ENCODE measurements around the gene CRTAP.
"Not testable (repeated sequence)": the region's sequence is repeated elsewhere in the genome, so short reads cannot be mapped to it uniquely, and the experiment has no call there.

The CRTAP gene

DNA sequence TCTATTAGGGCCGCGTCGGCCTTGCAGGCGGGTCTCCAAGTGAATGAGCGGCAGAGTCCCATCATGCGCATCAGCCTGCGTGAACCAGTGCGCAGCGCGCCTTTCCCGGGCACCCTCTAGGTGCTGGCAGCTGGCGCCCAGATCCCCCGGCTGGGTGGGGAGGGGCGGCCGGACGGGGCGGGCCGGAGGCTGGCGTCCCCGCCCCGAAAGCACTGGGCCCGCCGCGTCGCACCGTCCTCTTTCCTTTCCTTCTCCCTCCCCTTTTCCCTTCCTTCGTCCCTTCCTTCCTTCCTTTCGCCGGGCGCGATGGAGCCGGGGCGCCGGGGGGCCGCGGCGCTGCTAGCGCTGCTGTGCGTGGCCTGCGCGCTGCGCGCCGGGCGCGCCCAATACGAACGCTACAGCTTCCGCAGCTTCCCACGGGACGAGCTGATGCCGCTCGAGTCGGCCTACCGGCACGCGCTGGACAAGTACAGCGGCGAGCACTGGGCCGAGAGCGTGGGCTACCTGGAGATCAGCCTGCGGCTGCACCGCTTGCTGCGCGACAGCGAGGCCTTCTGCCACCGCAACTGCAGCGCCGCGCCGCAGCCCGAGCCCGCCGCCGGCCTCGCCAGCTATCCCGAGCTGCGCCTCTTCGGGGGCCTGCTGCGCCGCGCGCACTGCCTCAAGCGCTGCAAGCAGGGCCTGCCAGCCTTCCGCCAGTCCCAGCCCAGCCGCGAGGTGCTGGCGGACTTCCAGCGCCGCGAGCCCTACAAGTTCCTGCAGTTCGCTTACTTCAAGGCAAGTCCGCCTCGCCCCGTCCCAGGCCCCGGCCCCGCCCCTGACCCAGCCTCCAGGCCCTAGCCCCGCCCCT is at the start of gene CRTAP:
CRTAP (plus strand) TSS at position 243 of the 850 bp plus-strand sequence; CDS start at position 307, 64 bp downstream.
- DNase-seq = peak; percentile 79 to 88

DNA sequence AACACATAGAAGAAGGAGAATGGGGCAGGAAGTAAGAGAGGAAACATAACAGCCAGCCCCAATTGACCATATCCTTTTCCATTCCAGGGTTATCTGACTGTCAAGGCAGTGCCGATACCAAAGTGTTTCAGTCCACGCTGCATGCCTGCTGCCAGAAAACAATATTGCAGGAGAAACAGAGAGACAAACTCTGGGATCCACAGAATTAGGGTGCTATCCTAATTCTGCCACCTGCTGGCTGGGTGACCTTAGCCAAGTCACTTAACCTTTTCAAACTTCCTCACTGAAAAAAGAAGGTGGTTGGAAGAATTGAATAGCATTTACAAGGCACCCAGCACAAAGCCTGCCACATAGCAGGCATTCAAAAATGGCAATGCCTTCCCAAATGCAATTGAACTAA is 48.9 kb upstream of the CRTAP start:
- peak; percentile 26 to 44 for DNase-seq

DNA sequence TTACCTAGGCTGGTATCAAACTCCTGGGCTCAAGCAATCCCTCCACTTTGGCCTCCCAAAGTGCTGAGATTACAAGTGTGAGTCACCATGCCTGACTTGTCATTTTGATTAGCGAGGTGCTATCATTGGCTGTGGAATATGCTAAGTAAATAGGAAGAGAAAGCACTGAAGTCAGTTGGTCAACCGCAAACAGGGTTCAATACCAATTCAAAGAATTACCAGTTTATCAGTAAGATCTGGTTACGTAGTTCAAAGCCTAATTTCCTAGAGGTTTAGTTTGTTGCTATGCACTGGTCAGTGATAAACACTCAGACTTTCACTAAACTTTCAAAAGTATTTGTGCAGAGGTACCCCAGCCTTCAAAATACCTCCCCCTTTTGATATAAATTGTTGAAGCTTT is 46.3 kb upstream of the CRTAP start:
- DNase-seq = no peak

DNA sequence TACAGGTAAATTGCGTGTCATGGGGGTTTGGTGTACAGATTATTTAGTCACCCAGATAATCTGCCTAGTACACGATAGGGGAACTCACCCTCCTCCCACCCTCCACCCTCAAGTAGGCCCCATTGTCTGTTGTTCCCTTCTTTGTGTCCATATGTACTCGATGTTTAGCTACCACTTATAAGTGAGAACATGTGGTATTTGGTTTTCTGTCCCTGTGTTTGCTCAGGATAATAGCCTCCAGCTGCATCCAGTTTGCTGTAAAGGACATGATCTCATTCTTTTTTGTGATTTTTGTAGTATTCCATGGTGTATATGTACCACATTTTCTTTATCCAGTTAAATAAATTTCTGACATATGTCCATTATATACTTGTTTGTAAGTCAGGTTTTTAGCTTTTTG is 44.0 kb upstream of the CRTAP start:
- not testable (repeated sequence) for DNase-seq

DNA sequence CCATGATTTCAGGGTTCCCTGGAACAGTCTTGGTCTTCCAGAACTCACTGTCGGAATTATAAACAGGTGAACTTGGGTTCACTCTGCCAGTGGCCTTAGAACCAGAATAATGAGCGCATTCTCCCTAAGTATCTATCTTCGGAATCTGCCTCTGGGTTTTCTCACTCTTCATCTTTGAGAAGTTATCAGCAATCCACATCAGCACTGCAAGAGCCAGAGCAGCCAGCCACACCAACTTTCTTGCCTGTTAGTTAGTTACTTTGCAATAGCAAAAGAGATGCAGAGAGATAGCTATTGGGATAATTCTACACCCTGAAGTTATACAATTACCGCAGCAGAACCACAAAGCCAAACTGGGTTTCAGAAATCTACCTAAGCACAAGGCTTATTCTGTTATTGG is 42.6 kb upstream of the CRTAP start:
- no peak for DNase-seq

DNA sequence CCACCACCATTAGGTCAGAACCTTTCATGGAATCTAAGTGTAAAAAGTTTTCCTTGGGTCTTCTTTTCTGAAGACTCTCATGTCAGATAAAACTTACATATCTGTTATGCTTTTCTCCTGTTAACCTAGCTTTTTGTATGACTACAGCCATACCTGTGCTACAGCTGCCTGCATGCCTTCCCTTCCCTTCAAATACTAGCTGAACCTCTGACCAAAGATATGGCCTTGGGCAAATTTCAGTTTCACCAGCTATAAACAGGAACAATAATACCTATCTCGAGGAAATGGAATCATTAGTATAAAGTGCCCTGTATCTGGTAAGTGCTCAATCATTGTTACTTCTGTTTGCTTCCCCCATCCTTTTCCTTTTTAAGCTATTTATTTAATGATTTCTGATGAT is 41.9 kb upstream of the CRTAP start:
- no peak for DNase-seq

DNA sequence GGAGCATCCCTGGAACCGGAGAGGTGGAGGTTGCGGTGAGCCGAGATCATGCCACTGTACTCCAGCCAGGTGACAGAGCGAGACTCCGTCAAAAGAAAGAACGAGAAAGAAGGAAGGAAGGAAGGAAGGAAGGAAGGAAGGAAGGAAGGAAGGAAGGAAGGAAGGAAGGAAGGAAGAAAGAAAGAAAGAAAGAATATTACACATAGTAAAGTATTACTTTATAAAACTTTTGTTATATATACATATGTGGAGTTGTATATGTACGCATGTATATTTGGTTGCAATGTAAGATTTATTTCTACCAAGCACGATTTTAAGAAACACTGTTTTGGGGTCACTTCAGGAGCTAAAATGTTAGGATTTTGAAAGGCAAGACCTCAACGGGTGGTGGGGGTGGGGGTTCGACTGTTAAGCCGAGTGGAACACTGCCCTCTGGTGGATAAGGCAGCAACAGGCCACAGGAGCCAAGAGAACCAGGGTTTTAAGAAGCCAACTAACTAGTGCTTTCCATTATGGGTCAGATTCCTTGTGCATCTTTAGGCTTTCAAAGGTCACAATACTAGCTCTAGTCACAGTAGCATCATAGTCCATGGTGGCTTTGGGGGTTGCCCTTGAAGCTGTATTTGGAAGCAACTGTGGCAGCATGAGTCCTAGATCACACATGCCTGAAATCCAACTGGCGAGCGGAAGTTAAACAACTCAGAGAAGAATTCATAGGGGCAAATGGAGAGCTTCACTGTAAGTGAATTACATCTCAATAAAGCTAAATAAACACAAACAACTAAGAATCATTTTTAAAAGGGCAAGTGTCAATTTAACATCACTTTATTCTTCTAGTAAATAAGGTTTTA is 39.4 kb upstream of the CRTAP start:
- peak; percentile 65 to 67 for DNase-seq

DNA sequence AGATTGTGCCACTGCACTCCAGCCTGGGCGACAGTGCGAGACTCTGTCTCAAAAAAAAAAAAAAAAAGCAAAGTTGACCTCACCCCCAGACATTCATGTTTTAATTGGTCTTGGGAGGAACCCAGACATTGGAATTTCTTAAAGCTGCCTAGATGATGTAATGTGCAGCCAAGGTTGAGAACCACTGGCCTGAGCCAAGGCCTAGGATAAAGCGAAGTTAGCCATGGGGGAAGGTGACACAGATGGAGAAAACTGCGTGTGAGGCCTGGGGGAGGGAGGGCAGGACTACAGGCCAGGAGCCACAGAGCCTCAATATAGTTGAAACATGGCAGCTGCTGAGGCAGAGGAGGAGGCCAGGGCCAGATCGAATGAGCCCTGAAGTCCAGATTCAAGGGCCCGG is 37.8 kb upstream of the CRTAP start:
- DNase-seq = no peak

DNA sequence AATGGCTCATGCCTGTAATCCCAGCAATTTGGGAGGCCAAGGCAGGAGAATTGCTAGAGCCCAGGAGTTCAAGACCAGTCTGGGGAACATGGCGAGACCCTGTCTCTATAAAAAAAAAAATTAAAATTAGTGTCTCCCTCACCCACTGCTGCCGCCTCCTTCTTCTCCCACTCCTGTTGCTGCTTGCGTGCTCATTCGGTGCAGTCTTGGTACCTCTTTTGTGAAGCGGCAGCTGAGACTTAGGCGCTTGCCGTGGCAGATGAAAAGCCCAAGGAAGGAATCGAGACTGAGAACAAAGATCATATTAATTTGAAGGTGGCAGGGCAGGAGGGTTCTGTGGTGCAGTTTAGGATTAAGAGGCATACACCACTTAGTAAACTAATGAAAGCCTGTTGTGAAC is 36.9 kb upstream of the CRTAP start:
- DNase-seq = no peak

DNA sequence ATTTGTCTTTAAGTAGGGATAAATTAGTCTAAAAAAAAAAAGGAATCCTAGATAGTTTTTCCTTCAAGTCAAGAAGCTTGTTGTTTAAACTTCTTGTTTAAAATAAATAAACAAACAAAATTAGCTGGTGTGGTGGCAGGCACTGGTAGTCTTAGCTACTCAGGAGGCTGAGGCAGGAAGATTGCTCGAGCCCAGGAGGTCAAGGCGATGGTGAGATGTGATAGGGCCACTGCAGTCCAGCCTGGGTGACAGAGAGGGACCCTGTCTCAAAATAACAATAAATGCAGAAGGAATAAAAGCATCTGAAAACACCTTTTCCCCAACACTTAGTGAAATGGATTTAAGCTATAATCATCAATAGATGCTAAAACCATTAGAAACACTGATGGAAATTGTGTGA is 35.8 kb upstream of the CRTAP start:
- DNase-seq = no peak

DNA sequence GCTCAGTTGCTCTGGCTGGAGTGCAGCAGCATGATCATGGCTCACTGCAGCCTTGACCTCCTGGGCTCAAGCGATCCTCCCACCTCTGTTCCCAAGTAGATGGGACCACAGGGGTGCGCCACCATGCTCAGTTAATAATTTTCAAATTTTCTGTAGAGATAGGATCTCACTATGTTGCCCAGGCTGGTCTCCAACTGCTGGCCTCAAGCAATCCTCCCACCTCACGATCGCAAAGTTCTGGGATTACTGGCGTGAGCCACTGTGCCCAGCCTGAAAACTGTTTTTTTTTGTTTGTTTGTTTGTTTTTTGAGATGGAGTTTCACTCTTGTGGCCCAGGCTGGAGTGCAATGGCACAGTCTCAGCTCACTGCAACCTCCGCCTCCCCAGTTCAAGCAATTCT is 34.0 kb upstream of the CRTAP start:
- DNase-seq = not testable (repeated sequence)

DNA sequence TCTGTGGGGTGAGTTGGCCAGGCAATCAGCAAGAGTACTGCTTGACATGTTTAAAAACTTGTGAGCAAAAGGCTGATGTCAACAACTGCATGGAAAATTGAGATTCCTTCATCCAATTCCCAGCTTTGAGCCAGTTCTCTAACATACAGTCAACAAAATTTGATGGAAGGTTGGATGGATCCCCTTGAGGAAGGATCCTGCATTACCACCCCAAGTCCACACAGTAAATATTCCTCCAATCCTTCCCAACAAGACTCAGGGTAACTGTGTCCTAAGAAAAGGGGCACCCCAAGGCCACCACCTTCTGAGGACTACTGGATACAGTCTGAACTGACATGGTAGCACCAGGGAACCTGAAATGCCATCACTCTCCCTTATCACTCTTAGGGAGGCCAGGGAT is 32.0 kb upstream of the CRTAP start:
- no peak for DNase-seq

DNA sequence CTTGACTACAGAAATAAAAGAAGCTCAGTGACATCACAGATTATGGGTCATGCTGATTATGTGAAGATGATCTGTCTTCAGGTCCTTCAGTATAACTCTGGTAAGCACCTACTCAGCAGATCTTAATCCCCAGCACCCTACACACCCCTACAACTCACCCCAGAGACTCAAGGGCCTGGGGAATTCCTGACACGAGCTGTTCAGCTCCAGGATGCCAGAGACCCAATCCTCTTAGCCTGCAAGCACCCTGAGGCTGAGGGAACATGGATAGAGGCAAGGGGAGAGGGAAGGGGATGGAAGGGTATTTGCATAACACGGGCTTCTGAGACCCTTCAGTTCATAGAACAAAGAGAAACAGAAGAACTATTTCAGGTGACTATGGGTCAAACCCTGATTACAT is 29.9 kb upstream of the CRTAP start:
- DNase-seq = no peak

DNA sequence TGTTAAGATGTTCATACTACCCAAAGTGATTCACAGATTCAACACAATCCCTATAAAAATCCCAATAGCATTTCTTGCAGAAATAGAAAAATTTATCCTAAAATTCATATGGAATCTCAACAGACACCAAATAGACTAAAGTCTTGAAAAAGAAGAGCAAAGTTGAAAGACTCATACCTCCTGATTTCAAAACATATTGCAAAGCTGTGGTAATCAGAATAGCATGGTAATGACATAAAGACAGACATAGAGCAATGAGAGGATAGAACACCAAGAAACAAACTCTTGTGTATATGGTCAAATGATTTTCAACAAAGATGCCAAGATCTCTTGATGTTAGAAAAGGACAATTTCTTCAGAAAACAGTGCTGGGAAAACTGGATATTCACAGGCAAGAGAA is 25.1 kb upstream of the CRTAP start:
- DNase-seq = no peak

DNA sequence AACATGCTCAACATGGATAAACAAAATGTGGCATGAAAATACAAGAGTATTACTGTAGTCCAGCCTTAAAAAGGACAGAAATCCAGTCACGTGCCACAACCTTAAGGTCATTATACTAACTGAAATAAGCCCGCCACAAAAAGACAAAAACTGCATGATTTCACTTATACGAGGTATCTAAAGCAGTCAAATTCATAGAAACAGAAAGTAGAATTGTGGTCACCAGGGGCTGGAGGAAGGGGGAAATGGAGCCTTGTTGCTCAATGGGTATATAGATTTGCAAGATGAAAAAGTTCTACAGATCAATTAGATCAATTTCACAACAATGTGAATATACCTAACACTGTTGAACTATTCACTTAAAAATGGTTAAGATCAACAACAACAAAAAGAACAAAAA is 24.3 kb upstream of the CRTAP start:
- DNase-seq = no peak

DNA sequence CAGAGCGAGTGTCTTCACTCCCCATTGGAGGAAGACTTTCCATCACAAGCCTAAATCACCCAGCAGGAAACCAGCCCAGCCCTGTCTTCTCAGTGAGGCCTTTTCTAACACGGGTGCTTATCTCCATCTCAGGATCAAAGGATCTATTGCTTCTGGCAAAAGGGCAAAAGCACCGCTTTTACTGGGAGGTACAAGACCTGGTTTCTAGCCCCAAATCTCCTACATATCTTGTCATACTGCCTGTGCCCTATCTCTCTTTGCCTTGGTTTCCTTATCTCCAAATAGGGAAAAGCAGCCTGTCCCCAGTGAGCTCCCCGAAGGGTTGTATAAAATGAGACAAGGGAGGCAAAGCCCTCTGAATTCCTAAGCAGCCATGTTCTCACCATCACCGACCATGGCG is 22.1 kb upstream of the CRTAP start:
- DNase-seq = no peak

DNA sequence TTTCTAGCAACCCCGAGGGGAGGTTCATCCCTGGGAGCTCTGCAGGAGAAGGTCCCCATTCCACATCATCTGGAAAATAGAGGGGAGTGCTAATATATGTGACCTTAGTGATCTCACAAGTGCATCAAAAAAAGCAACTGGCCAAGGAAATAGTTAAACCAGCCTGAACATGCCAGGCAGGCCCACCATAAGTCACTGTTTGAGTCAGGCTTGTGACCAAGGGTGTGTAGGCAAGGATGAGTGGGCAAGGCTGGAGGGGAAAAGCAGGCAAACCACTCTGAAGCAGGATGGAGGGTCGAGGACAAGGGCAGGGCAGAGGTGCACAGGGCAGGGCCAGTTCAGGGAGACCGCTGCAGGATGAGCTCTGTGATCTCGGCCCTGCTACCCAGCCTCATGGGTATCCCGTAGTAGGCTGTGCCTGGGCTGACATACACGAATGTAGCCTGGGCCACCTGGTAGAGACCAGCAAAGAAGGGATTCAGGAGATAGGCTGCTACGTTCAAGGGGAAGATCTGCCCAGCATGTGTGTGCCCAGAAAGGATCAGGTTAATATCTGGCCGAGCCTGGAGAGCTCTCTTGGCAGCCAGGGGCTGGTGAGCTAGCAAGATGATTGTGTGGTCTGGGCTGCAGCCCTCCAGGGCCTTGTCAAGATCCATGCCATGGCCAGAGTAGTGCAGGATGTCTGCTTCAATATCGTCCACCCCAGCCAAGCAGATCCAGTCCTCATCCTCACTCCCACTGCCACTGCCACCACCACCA is 21.1 kb upstream of the CRTAP start:
- DNase-seq = no peak

DNA sequence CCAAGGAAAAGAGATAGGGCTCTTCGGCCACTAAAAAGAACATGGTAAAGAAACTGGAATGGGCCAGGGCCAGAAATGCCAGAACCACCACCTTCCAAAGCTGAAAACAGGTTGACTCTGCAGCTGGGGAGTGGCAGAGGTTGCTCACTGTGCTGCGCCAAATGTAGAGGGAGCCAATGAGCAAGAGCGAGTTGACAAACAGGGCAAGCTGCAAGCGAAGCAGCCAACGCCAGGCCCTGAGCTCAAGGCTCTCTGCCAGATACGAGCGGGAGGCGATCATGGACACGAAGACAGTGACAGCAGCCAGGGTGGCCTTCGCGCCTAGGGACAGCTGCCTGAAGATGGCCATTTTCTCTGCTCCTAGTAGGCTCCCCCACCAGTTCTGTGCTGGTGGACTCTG is 20.0 kb upstream of the CRTAP start:
- DNase-seq = no peak

DNA sequence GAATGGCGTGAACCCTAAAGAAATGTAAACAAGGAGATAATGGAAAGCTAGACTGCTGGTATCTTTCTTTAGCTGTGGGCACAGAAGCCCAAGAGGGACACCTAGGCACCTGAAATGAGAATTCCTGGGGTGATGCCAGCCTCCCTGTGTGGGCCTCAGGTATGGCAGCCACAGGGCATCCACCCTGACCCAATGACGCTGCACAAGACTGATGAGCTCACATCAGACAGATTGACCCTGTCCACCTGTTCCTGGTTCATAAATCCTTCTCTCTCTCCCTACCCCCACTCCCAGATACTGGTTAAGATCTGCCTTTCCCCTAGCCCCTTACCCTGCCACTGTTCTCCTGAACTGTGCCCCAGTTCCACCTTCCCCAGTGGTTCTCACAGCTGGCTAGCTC is 18.4 kb upstream of the CRTAP start:
- no peak for DNase-seq

DNA sequence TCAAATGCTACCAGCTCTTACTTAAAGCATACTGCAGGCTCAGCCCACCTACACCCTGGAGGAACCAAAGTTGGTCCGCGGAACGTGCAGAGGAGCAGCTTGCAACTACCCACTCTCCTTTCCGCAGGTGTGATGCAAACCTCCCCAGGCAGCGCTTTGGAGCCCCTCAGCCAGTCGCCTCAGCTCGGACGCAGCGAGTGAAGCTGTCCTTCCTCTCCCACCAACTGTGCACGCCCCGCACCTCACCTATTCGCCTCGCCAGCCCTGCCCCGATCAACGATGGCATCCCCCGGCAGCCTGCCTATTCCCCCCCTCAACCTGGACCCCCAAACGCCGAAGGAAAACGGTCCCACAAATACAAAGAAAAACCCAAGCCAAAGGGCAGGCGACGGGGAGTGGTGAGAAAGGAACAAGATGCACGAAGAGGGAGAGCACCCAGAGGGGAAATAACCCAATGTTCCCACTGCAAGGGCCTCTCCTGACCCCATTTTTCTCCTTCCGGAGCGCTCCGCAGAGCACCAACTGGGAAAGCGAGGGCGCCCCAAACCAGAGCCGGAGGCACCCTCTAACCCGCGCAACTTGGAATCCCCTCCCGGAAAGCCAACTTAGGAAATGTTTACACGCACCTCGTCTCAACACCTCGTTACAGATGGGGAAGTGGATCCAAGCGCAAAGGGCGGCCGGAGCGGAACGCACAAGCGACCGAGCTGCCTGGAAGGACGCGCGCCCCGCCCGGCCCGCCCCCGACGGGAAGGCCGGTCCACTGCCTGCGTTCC is 17.5 kb upstream of the CRTAP start:
- peak; percentile 41 to 48 for DNase-seq

DNA sequence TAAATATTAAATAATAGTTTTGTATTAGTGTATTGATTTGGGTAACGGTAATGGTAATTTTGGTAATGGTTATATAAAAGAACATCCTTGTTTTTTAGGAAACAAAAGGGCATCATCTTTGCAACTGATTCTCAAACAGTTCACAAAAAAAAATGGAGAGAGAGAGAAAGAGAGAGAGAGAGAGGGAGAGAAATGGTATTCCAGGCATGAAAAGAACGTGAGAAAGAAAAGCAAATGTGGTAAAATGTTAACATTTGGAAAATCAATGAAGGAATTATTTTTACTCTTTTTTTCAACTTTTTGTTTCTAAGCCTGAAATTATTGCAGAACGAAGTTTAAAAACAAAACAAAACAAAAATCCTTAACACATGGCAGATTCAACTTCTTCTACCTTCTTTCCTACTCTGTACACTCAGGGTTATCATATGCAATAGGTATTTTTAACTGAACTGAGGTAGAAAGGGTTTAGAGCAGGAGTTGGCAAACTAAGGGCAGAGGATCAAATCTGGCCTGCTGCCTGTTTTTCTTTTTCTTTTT is 14.6 kb upstream of the CRTAP start:
- DNase-seq = no peak

DNA sequence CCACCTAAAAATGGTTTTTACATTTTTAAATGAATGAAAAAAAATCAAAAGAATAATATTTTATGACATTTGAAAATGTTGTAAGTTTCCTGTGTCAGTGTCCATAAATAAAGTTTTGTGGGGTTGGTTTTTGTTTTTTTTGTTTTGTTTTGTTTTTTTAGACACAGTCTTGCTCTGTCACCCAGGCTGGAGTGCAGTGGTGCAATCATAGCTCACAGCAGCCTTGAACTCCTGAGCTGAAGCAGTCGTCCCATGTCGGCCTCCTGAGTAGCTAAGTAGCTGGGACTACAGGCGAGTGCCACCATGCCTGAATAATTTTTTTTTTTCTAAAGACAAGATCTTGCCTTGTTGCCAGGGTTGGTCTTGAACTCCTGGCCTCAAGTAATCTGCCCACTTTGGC is 14.1 kb upstream of the CRTAP start:
- DNase-seq = no peak
